ENCODE results near the gene RSBN1. TPM values are rescaled to one million over a fixed set of nuclear protein-coding genes. Genes with fewer than 3 reads are reported as not detected.
"Not testable (repeated sequence)": the region's sequence is repeated elsewhere in the genome, so short reads cannot be mapped to it uniquely, and the experiment has no call there.

RSBN1 gene
- total RNA-seq, 1 experiment from 2014 or later: 7.7 TPM

DNA sequence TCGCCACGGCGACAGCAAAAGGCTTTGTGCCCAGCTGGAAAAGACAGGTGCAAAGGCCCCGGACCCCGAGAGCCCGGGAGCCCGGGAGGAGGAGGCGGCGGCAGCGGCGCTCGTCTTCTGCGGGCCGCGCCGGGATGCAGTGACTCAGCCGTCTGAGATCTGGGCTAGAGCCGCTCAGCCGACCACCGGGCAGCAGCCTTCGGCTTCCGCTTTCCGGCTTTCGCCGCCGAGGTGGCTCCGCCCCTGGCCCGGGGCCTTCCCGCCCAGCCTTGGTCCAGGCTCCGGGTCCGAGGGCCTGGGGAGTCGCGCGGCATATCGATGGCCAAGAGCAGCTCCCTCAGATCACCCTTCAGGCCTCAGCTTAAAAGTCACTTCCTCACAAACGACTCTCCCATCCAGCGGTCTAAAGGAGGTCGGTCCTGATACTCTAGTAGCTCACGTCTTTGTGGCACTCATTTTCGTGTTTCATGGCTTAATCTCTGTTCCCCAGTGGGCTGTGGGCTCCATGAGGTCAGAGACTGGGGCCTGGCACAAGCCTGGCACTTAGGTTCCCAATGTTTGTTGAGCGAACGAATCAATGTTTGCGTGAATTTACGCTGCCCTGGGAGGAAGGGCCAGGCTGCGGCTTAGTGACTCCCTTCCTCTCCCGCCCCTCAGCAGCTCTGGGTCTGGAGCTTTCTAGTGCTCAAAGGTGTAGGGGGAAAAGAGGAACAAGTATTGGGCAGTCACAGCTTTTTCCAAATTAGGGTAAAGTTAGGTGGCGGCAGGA, 52.8 kb downstream of the RSBN1 start, which contains the start of gene PHTF1:
PHTF1 (minus strand) TSS at position 154 of the 769 bp plus-strand sequence. CDS start 783 bp downstream, outside the sequence.
- peak; percentile 88 for DNase-seq (ENCODE audit: low read depth in 1 of 2, low spot score in 2 of 2)

DNA sequence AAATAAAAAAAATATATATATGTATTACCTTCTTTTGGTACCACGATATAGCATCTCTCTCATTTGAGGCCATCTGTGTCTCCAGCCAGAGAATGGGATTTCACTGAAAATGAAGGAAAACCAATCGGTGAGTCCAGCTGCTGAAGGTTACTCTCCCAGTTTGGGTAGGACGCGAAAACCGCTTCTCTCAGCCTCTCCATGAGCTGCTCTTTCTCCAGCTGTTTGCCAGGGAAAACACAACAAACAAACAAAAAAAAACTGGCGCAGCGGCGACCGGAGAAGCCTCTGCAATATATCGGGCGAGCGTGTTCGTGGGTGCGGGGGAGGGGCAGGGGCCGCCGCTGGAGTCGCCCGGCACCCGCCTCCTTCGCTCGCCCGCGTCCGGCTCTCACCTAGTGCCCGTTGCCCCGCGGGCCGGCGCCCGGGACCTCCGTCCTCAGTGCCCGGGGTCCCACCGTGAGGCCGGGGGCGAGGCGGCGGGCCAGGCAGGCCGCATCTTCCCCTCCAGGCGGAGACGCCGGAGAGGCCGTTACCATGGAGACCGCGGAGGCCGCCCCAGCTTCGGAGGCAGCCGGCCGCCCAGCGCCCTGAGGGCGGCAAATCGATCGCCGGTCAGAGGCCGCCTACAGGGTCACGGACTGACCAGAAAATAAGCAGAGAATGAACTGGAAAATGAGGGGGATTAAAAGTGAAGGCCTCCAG, 53.5 kb downstream of the RSBN1 start:
- Histone ChIP-seq H3K4me3 (peak overlapping the region; percentile 90), H3K4me1 (replicated peaks) (peaks cover 15% of the 10 kb centered on the region), H3K36me3 (peaks cover 36% of the 10 kb centered on the region), H3K9me3 (replicated peaks) (no peaks in the 10 kb centered on the region), H3K27ac (peak overlapping the region; percentile 90), H3K27me3 (replicated peaks) (no peaks in the 10 kb centered on the region)
- DNase-seq (ENCODE audit: low read depth in 1 of 2, low spot score in 2 of 2): peak; percentile 69 to 88

More for the DNA sequence above, 52.8 kb downstream of the RSBN1 start, which contains the start of gene PHTF1:
- no peaks in the 10 kb centered on the region for H3K27me3 ChIP-seq (replicated peaks)
- peaks cover 15% of the 10 kb centered on the region for H3K4me1 ChIP-seq (replicated peaks)
- H3K36me3 ChIP-seq: peaks cover 29% of the 10 kb centered on the region
- no peaks in the 10 kb centered on the region for H3K9me3 ChIP-seq (replicated peaks)
- H3K4me3 ChIP-seq: peak within 1 kb of the TSS; percentile 90
- H3K27ac ChIP-seq: peak within 1 kb of the TSS; percentile 90

DNA sequence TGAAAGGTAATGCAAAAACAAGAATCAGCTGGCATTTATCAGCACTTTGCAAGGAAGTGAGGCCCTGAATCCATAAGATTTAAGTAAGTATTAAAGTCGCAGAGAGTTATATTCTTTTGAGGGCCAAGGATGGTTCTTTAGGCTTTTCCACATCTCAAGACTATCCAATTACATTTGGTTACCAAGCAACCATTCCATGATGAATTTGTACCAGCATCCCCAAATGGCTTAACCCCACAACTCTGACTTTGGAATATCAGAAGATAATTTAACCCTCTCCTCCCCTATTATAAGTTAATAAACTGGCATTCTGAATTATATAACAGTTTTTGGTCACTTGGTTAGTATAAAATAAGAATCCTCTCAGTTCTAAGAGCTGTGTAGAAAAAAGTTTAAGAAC, 55.8 kb downstream of the RSBN1 start:
- Histone ChIP-seq H3K36me3 (peaks cover 48% of the 10 kb centered on the region), H3K4me3 (no peak overlapping the region), H3K9me3 (replicated peaks) (no peaks in the 10 kb centered on the region), H3K4me1 (replicated peaks) (peaks cover 15% of the 10 kb centered on the region), H3K27ac (no peak overlapping the region), H3K27me3 (replicated peaks) (no peaks in the 10 kb centered on the region)
- no peak for DNase-seq (ENCODE audit: low read depth in 1 of 2, low spot score in 2 of 2)

DNA sequence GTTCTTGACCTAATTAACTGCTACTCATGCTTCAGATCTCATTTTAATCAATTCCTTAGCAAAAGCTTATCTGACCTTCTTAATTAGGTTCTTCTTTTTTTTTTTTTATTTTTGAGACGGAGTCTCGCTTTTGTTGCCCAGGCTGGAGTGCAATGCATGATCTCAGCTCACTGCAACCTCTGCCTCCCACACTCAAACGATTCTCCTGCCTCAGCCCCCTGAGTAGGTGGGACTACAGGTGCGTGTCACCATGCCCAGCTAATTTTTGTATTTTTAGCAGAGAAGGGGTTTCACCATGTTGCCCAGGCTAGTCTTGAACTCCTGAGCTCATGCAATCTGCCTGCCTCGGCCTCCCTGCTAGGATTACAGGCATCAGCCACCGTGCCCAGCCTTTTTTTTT, 58.9 kb downstream of the RSBN1 start:
- not testable (repeated sequence) for H3K4me1 ChIP-seq (replicated peaks); H3K9me3 ChIP-seq (replicated peaks); H3K27ac ChIP-seq; H3K27me3 ChIP-seq (replicated peaks); DNase-seq (ENCODE audit: low read depth in 1 of 2, low spot score in 2 of 2); H3K4me3 ChIP-seq
- H3K36me3 ChIP-seq: peaks cover 55% of the 10 kb centered on the region

DNA sequence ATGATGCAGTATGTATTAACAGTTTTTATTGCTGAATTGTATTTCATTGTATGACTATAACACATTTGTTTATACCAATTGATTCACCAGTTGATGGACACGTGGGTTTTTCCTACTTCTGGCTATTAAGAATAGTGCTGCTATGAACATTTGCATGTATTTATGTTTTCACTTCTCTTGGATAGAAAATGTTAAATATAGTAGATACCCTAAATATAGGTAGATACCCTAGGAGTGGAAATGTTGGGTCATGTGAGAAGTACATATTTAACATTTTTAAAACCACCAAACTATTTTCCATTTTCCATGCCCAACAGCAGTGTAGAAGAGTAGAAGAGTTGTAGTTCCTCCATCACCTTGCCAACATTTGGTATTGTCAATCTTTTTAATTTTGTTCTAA, 60.8 kb downstream of the RSBN1 start:
- DNase-seq (ENCODE audit: low read depth in 1 of 2, low spot score in 2 of 2): no peak
- Histone ChIP-seq H3K36me3 (peaks cover 44% of the 10 kb centered on the region), H3K4me1 (replicated peaks) (0 out of 2 replicates have a peak, but pooled peaks cover under 1% of the 10 kb centered on the region), H3K27ac (no peak overlapping the region), H3K27me3 (replicated peaks) (no peaks in the 10 kb centered on the region), H3K4me3 (no peak overlapping the region), H3K9me3 (replicated peaks) (no peaks in the 10 kb centered on the region)

DNA sequence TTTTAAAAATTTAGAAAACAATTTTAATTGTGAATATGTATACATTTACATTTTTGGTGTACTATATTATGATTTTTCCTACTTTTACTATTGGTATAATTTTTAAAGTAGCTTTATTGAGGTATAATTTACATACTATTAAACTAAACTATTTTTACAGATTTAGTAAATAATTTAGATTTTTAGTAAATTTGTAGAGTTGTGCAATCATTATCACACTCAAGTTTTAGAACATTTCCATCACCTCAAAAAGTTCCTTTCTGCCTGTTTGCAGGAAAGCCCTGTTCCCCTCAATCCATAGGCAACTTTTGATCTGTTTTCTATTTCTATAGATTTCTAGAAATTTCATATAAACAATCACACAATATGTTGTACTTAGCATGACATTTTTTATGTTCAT, 61.2 kb downstream of the RSBN1 start:
- no peaks in the 10 kb centered on the region for H3K4me1 ChIP-seq (replicated peaks)
- H3K36me3 ChIP-seq: peaks cover 43% of the 10 kb centered on the region
- no peaks in the 10 kb centered on the region for H3K9me3 ChIP-seq (replicated peaks)
- no peak overlapping the region for H3K4me3 ChIP-seq
- H3K27ac ChIP-seq: no peak overlapping the region
- no peaks in the 10 kb centered on the region for H3K27me3 ChIP-seq (replicated peaks)
- DNase-seq (ENCODE audit: low read depth in 1 of 2, low spot score in 2 of 2): no peak

DNA sequence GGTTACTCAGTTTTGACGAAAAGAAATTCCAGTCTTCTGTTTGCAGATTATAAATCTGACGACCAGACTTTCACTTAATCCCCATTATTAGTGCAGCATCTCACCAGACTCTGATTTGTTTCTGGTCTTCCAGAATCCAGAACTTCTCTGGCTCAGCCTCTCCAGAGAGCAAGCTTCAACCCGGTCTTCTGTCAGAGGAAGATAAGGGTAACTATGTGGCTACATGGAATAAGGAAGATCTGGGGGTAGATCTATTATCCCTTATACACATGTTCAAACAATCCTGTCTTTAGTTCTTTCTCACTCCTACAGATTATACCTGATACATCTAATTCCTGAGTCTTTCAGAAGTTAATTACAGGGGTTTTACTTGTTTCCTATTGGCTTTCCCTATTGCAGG, 62.9 kb downstream of the RSBN1 start:
- H3K36me3 ChIP-seq: peaks cover 35% of the 10 kb centered on the region
- no peak overlapping the region for H3K4me3 ChIP-seq
- DNase-seq (ENCODE audit: low read depth in 1 of 2, low spot score in 2 of 2): no peak
- no peaks in the 10 kb centered on the region for H3K27me3 ChIP-seq (replicated peaks)
- no peaks in the 10 kb centered on the region for H3K4me1 ChIP-seq (replicated peaks)
- H3K9me3 ChIP-seq (replicated peaks): no peaks in the 10 kb centered on the region
- no peak overlapping the region for H3K27ac ChIP-seq

DNA sequence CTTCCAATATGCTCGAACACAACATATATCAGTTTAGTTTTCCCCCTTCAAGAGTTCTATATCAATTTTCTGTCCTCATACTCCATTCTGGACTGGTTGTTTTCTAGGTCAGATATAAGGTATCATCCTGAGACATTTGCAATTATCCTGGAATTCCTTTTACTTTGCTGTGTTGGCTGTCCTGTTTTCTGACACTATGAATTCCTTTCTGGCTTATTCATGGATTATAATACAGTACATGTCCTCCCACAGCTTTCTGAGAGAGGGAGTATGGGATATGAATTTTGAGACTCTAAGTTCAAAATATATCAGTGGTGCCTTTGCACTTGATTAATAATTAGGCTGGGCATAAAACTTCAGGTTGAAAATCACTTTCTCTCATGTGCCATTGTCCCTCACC, 64.9 kb downstream of the RSBN1 start:
- no peaks in the 10 kb centered on the region for H3K27me3 ChIP-seq (replicated peaks)
- no peaks in the 10 kb centered on the region for H3K4me1 ChIP-seq (replicated peaks)
- H3K4me3 ChIP-seq: no peak overlapping the region
- H3K36me3 ChIP-seq: peaks cover 26% of the 10 kb centered on the region
- H3K27ac ChIP-seq: no peak overlapping the region
- DNase-seq (ENCODE audit: low read depth in 1 of 2, low spot score in 2 of 2): no peak
- H3K9me3 ChIP-seq (replicated peaks): no peaks in the 10 kb centered on the region

DNA sequence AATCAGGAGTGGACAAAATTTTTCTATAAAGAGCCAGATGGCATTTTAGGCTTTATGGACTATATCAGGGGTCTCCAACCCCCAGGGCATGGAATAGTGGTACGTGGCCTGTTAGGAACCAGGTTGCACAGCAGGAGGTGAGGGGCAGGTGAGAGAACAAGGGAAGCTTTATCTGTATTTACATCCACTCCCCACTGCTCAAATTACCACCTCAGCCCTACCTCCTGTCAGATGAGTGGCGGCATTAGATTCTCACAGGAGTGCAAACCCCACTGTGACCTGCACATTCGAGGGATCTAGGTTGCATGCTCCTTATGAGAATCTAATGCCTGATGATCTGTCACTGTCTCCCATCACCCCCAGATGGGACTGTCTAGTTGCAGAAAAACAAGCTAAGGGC, 66.9 kb downstream of the RSBN1 start:
- Histone ChIP-seq H3K36me3 (peaks cover 32% of the 10 kb centered on the region), H3K4me3 (no peak overlapping the region), H3K4me1 (replicated peaks) (no peaks in the 10 kb centered on the region), H3K27ac (no peak overlapping the region), H3K27me3 (replicated peaks) (no peaks in the 10 kb centered on the region), H3K9me3 (replicated peaks) (no peaks in the 10 kb centered on the region)
- DNase-seq (ENCODE audit: low read depth in 1 of 2, low spot score in 2 of 2): no peak

DNA sequence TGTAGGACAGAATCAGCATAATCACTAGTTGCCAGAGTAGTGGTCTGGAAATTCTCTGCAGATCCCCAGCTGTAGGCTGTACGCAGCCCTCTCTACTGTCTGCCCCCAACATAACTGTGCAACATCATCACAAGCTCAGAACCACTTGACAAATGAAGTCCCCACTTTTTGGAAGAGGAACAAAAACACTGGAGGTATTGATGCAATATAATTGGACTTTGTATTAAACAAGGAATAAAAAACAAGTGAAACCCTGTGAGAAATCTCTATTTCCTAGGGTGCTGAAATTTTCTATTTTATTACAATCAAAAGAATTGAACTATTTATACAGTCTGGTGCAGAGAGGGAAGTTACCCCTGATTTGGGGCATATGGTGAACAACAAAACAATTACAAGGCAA, 68.2 kb downstream of the RSBN1 start:
- Histone ChIP-seq H3K4me3 (no peak overlapping the region), H3K4me1 (replicated peaks) (no peaks in the 10 kb centered on the region), H3K27me3 (replicated peaks) (no peaks in the 10 kb centered on the region), H3K9me3 (replicated peaks) (no peaks in the 10 kb centered on the region), H3K27ac (no peak overlapping the region), H3K36me3 (peaks cover 31% of the 10 kb centered on the region)
- DNase-seq (ENCODE audit: low read depth in 1 of 2, low spot score in 2 of 2): no peak

DNA sequence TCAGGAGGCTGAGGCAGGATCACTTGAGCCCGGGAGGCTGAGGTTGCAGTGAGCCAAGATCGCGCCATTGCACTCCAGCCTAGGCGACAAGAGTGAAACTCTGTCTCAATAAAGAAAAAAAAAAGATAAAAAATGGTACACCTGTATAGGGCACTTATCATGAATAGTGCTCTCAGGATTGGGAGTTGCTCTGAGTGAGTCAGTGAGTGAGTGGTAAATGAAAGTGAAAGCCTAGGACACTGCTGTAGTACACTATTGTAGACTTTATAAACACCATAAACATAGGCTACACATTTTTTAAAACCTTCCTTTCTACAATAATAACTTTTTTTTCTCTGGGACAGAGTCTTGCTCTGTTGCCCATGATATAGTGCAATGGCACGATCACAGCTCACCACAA, 69.8 kb downstream of the RSBN1 start:
- peaks cover 32% of the 10 kb centered on the region for H3K36me3 ChIP-seq
- H3K4me1 ChIP-seq (replicated peaks): no peaks in the 10 kb centered on the region
- no peaks in the 10 kb centered on the region for H3K27me3 ChIP-seq (replicated peaks)
- DNase-seq (ENCODE audit: low read depth in 1 of 2, low spot score in 2 of 2): no peak
- H3K4me3 ChIP-seq: no peak overlapping the region
- H3K9me3 ChIP-seq (replicated peaks): no peaks in the 10 kb centered on the region
- no peak overlapping the region for H3K27ac ChIP-seq

DNA sequence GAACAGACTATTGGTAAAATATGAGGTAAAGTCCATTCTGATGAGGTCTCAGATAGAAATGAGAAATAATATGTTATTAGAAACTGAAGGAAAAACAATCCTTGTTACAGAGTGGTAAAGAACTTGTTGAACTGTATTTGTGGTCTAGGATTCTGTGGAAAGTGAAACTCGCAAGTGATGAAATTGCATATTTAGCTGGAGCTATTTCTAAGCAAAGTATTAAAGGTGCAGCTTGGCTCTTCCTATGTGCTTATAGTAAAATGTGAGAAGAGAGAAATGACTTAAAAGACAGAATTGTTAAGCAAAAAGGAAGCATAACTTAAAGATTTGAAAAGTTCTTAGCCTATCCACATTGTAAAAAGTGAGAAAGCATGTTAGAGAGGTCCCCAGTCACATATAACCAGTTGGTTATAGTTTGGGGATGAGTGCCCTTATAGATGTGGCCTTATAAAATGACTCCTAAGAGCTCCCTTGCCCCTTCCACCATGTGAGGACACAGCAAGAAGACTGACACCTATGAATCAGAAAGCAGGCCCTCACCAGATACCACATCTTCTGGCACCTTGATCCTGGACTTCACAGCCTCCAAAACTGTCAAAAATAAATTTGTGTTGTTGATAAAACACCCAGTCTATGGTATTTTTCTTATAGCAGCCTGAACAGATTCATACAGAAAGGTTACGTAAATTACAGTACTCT, 77.8 kb downstream of the RSBN1 start:
- Histone ChIP-seq H3K9me3 (replicated peaks) (no peaks in the 10 kb centered on the region), H3K4me1 (replicated peaks) (no peaks in the 10 kb centered on the region), H3K27me3 (replicated peaks) (no peaks in the 10 kb centered on the region), H3K4me3 (no peak overlapping the region), H3K27ac (no peak overlapping the region), H3K36me3 (peaks cover 46% of the 10 kb centered on the region)
- no peak for DNase-seq (ENCODE audit: low read depth in 1 of 2, low spot score in 2 of 2)

DNA sequence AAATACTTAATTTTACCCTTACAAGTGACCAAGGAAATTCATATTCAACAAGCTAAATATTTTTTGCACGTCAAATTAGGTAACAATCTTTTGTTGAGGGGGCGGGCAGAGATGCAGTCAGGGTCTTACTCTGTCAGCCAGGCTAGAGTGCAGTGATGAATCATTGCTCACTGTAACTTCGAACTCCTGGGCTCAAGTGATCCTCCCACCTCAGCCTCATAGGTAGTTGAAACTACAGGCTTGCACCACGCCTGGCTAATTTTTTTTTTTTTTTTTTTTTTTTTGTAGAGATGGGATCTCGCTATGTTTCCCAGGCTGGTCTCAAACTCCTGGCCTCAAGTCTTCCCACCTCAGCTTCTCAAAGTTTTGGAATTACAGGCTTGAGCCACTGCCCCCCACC, 79.5 kb downstream of the RSBN1 start:
- H3K36me3 ChIP-seq: peaks cover 43% of the 10 kb centered on the region
- no peak overlapping the region for H3K27ac ChIP-seq
- DNase-seq (ENCODE audit: low read depth in 1 of 2, low spot score in 2 of 2): no peak
- no peaks in the 10 kb centered on the region for H3K27me3 ChIP-seq (replicated peaks)
- no peaks in the 10 kb centered on the region for H3K9me3 ChIP-seq (replicated peaks)
- H3K4me1 ChIP-seq (replicated peaks): no peaks in the 10 kb centered on the region
- no peak overlapping the region for H3K4me3 ChIP-seq

DNA sequence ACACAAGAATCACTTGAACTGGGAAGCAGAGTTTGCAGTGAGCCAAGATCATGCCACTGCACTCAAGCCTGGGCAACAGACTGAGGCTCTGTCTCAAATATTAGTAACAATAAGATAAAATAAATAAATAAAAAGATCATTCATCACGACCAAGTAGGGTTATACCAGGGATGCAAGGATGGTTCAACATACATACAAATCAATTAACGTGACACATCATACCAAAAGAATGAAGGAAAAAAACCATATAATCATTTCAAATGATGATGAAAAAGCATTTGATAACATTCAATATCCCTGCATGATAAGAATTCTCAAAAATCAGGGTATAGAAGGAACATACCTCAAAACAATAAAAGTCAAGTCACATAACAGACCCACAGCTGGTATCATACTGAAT, 91.3 kb downstream of the RSBN1 start:
- H3K27ac ChIP-seq: no peak overlapping the region
- no peaks in the 10 kb centered on the region for H3K4me1 ChIP-seq (replicated peaks)
- H3K36me3 ChIP-seq: peaks cover 69% of the 10 kb centered on the region
- H3K4me3 ChIP-seq: no peak overlapping the region
- H3K9me3 ChIP-seq (replicated peaks): no peaks in the 10 kb centered on the region
- no peak for DNase-seq (ENCODE audit: low read depth in 1 of 2, low spot score in 2 of 2)
- no peaks in the 10 kb centered on the region for H3K27me3 ChIP-seq (replicated peaks)

Data from SJSA1 (cell line).